22Rv1 (cell line): ENCODE data around the gene ASB4.

ENCODE experiments used
- H3K27ac ChIP-seq: fragments of 450-650 bp; 2 replicates; pipeline ENCODE4 v1.5.1; 2017
- CTCF ChIP-seq: fragments of 450-650 bp; IDR thresholded peaks from 2 replicates; pipeline ENCODE4 v1.5.1; 2017; ENCODE audit warnings: mild to moderate bottlenecking
- ZFX ChIP-seq: fragments of 450-650 bp; IDR thresholded peaks from 2 replicates; pipeline ENCODE4 v1.6.1; 2017; ENCODE audit warnings: antibody characterized with exemption, borderline replicate concordance

Gene ASB4

GRCh38 chr7:95509199-95509598 is 23.5 kb downstream of the ASB4 start:
- no peak overlapping the region for H3K27ac ChIP-seq
- TF ChIP-seq ZFX: no peak
- TF ChIP-seq CTCF: no peak

- H3K27ac ChIP-seq: no peak overlapping the region
- peak; percentile 99 for TF ChIP-seq CTCF
- no peak for TF ChIP-seq ZFX
Observed at GRCh38 chr7:95511716-95512260, 26.0 kb downstream of the ASB4 start.

- TF ChIP-seq ZFX (no peak), CTCF (no peak)
- H3K27ac ChIP-seq: no peak overlapping the region
Observed at GRCh38 chr7:95517458-95517857, 31.7 kb downstream of the ASB4 start.

GRCh38 chr7:95517870-95518269 is 32.1 kb downstream of the ASB4 start:
- TF ChIP-seq ZFX (no peak), CTCF (no peak)
- no peak overlapping the region for H3K27ac ChIP-seq

GRCh38 chr7:95520136-95520535 is 34.4 kb downstream of the ASB4 start:
- TF ChIP-seq ZFX (no peak), CTCF (no peak)
- H3K27ac ChIP-seq: no peak overlapping the region

- TF ChIP-seq CTCF (no peak), ZFX (no peak)
- no peak overlapping the region for H3K27ac ChIP-seq
Observed at GRCh38 chr7:95525503-95525902, 39.8 kb downstream of the ASB4 start.

GRCh38 chr7:95526128-95526738 is 40.5 kb downstream of the ASB4 start:
- no peak for TF ChIP-seq CTCF
- TF ChIP-seq ZFX: no peak
- H3K27ac ChIP-seq: no peak overlapping the region
